ENCODE measurements around the gene YAF2. TPM values are rescaled to one million over a fixed set of nuclear protein-coding genes. Genes with fewer than 3 reads are reported as not detected.
"Not testable (repeated sequence)": the region's sequence is repeated elsewhere in the genome, so short reads cannot be mapped to it uniquely, and the experiment has no call there.

YAF2 gene
- total and polyA plus RNA-seq, 3 donors from 2014 or later: 19.4 to 33.1 (median 26.6) TPM

DNA sequence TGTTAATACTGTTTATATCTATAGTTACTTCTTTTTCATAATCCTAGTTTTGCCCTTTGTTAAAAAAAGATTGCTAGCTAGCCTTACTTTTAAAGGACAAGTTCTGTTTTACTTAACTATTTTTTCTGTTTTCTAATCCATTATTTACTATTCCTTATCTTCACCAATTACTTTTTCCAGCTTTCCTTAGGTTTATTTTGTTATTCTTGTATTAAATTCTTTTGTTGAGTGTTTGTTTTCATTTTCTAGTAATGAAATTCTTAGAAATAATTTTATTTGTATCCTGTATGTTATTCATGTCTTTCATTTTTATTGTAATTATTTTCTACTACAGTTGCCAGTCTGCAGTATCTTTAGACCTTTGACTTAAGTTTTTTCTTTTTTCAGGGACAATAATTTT, 47.7 kb downstream of the YAF2 start:
- no peaks in the 10 kb centered on the region for H3K27me3 ChIP-seq
- DNase-seq: no peak
- intact Hi-C loops (cut with DNase I; ENCODE audit: low total_unique reads): no loop called here
- TF ChIP-seq, protein P1, sequence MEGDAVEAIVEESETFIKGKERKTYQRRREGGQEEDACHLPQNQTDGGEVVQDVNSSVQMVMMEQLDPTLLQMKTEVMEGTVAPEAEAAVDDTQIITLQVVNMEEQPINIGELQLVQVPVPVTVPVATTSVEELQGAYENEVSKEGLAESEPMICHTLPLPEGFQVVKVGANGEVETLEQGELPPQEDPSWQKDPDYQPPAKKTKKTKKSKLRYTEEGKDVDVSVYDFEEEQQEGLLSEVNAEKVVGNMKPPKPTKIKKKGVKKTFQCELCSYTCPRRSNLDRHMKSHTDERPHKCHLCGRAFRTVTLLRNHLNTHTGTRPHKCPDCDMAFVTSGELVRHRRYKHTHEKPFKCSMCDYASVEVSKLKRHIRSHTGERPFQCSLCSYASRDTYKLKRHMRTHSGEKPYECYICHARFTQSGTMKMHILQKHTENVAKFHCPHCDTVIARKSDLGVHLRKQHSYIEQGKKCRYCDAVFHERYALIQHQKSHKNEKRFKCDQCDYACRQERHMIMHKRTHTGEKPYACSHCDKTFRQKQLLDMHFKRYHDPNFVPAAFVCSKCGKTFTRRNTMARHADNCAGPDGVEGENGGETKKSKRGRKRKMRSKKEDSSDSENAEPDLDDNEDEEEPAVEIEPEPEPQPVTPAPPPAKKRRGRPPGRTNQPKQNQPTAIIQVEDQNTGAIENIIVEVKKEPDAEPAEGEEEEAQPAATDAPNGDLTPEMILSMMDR (IDR thresholded peaks at IDR 0.05): no peak
- no peak for TF ChIP-seq POLR2A (IDR thresholded peaks at IDR 0.05)
- no peaks in the 10 kb centered on the region for H3K4me1 ChIP-seq
- no peaks in the 10 kb centered on the region for H3K9me3 ChIP-seq
- H3K36me3 ChIP-seq (ENCODE audit: low read depth, missing control alignments): no peaks in the 10 kb centered on the region
- no peak overlapping the region for H3K27ac ChIP-seq
- no peak overlapping the region for H3K4me3 ChIP-seq

DNA sequence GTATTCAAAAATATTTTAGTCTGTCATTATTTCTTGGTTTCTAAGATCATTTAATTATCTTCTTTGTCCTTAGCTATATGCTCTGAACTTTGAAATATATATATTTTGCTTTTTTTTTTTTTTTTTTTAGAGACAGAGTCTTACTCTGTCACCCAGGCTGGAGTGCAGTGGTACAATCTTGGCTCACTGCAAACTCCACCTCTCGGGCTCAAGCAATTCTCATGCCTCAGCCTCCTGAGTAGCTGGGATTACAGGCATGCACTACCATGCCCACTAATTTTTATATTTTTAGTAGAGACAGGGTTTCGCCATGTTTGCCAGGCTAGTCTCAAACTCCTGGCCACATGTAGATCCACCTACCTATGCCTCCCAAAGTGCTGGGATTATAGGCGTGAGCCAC, 49.8 kb downstream of the YAF2 start:
- intact Hi-C loops (cut with DNase I; ENCODE audit: low total_unique reads); H3K4me3 ChIP-seq; H3K27me3 ChIP-seq; H3K9me3 ChIP-seq; H3K4me1 ChIP-seq; DNase-seq; H3K27ac ChIP-seq; H3K36me3 ChIP-seq (ENCODE audit: low read depth, missing control alignments): not testable (repeated sequence)
- 90 to 99% methylated on average over 3 of the region's 3 CpGs for WGBS, 2 donors

DNA sequence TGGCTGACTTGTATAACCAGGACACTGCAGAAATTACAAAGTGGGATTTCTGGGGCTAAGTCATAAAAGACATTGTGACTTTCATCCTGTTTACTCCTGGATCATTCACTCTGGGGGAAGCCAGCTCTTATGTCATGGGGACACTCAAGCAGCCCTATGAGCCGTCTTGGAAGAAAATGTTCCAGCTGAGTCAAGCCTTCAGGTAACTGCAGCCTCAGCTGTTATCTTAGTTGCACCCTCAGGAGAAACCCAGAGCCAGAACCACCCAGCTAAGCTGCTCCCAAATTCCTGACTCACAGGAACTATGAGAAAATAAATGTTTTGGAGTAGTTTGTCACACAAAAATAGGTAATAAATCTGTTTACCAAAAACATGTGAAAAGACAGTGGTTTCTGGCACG, 50.2 kb downstream of the YAF2 start:
- no peaks in the 10 kb centered on the region for H3K27me3 ChIP-seq
- intact Hi-C loops (cut with DNase I; ENCODE audit: low total_unique reads): no loop called here
- no peak for TF ChIP-seq POLR2A (IDR thresholded peaks at IDR 0.05)
- TF ChIP-seq, protein P1 (IDR thresholded peaks at IDR 0.05): no peak
- no peaks in the 10 kb centered on the region for H3K36me3 ChIP-seq (ENCODE audit: low read depth, missing control alignments)
- 64 to 81% methylated on average over 2 of the region's 2 CpGs for WGBS, 2 donors
- DNase-seq: no peak
- no peaks in the 10 kb centered on the region for H3K4me1 ChIP-seq
- no peak overlapping the region for H3K27ac ChIP-seq
- H3K4me3 ChIP-seq: no peak overlapping the region
- no peaks in the 10 kb centered on the region for H3K9me3 ChIP-seq

DNA sequence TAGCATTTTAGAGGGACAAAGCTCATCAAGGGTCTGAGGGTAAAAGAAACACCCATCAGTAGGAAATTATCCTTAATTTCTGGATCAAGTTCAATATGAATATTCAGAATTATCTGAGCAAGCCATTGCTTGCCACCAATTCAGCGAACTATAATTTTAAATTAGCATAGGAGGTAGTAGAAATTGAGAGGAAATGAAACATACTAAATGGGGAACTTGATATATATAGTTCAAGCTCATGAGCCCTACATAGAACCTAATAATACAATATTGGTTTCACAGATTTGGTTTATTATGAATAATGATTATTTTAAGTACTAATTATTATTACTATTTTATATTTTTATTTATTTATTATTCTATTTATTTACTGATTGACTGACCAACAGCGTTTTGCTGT, 51.3 kb downstream of the YAF2 start:
- WGBS, 2 donors: 86 to 87% methylated on average over 2 of the region's 2 CpGs
- no peak for TF ChIP-seq POLR2A (IDR thresholded peaks at IDR 0.05)
- TF ChIP-seq, protein P1 (IDR thresholded peaks at IDR 0.05): no peak
- Histone ChIP-seq H3K9me3 (no peaks in the 10 kb centered on the region), H3K4me3 (no peak overlapping the region), H3K27ac (no peak overlapping the region), H3K27me3 (no peaks in the 10 kb centered on the region), H3K4me1 (no peaks in the 10 kb centered on the region), H3K36me3 (ENCODE audit: low read depth, missing control alignments) (no peaks in the 10 kb centered on the region)
- intact Hi-C loops (cut with DNase I; ENCODE audit: low total_unique reads): no loop called here
- no peak for DNase-seq

DNA sequence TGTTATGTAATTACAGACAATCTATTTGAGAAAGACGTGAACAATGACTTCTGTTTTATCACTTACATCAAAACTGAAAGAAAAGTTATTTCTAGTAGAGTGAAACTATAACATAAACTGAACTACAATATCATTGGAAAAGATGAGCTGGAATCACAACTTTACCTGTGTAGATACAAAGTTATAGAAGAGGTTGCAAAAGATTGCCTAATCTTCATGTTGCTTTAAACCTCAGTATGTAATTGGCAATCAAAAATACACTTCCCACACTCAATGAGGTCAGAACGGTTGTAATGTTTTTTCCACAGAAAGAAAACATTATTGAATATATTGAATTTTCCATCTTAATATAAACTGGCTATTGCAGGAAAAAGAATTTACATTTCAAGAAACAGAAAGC, 55.7 kb downstream of the YAF2 start:
- Histone ChIP-seq H3K27me3 (no peaks in the 10 kb centered on the region), H3K36me3 (ENCODE audit: low read depth, missing control alignments) (no peaks in the 10 kb centered on the region), H3K4me1 (no peaks in the 10 kb centered on the region), H3K27ac (no peak overlapping the region), H3K9me3 (no peaks in the 10 kb centered on the region), H3K4me3 (no peak overlapping the region)
- intact Hi-C loops (cut with DNase I; ENCODE audit: low total_unique reads): no loop called here
- no peak for DNase-seq
- WGBS, 2 donors: 51 to 63% methylated on average over 2 of the region's 2 CpGs
- TF ChIP-seq, protein P1 (IDR thresholded peaks at IDR 0.05): no peak
- TF ChIP-seq POLR2A (IDR thresholded peaks at IDR 0.05): no peak
